Measurements from ENCODE around the gene STK4.

- TF ChIP-seq CTCF (IDR thresholded peaks at IDR 0.05) (no peak), ZFX (IDR thresholded peaks at IDR 0.05; ENCODE audit: borderline replicate concordance) (no peak)
Measured at GRCh38 chr20:45104786-45105185, 138.5 kb downstream of the STK4 start.
